Breast epithelium (tissue), 4 donors: Measurements from ENCODE around the gene CLCNKA. TPM values are rescaled to one million over a fixed set of nuclear protein-coding genes. Genes with fewer than 3 reads are reported as not detected.

Experiments used
- DNase-seq, 2 donors: peaks; one replicate each; pipeline ENCODE4 v3.0.0-alpha.2; 2019; ENCODE audit warnings: low spot score in 2 of 2
- H3K27ac ChIP-seq, 2 donors: fragments of 200-600 bp; sonication (generic) in 1 of 2; one replicate each; pipeline ENCODE4 v1.5.1; 2016 to 2019; ENCODE audit warnings: mild to moderate bottlenecking in 1 of 2
- H3K27me3 ChIP-seq, 2 donors: fragments of 200-600 bp; sonication (generic) in 1 of 2; one replicate each; pipeline versions ENCODE4 v1.5.1 to v1.6.0; 2017 to 2019; ENCODE audit warnings: control low read depth in 1 of 2, mild to moderate bottlenecking in 1 of 2
- H3K36me3 ChIP-seq: fragments of 200-600 bp; one replicate; pipeline ENCODE4 v1.5.1; 2019
- H3K4me1 ChIP-seq, 2 donors: fragments of 200-600 bp; sonication (generic); one replicate each; pipeline ENCODE4 v1.5.1; 2016 to 2019; ENCODE audit warnings: control low read depth in 1 of 2
- H3K4me3 ChIP-seq, 3 donors: fragments of 200-600 bp; sonication (generic); 1 replicate in 2 of 3; 2 replicates in 1 of 3; pipeline ENCODE4 v1.5.1; 2016 to 2019; ENCODE audit warnings: mild to moderate bottlenecking in 3 of 3, moderate library complexity in 2 of 3
- H3K9me3 ChIP-seq, 2 donors: fragments of 200-600 bp; sonication (generic) in 1 of 2; one replicate each; pipeline ENCODE4 v1.5.1; 2016 to 2019; ENCODE audit warnings: control low read depth in 1 of 2
- POLR2A ChIP-seq: fragments of 450-650 bp; IDR thresholded peaks from one replicate; pipeline ENCODE4 v1.6.1; 2016; ENCODE audit warnings: antibody characterized with exemption, mild to moderate bottlenecking, moderate library complexity
- POLR2AphosphoS5 ChIP-seq, 3 donors: sonication (generic); formaldehyde crosslinking; IDR thresholded peaks; one replicate each; pipeline ENCODE4 v1.6.1; 2017; ENCODE audit warnings: antibody characterized with exemption in 3 of 3
- intact Hi-C: fragments of 100-400 bp; cut with DNase I; formaldehyde crosslinking; loops from one replicate; pipeline ENCODE4 v1.15.1; 2023; ENCODE audit warnings: low total_unique reads
- total RNA-seq, 3 donors: library from RNA; depleted of rRNA; stranded (reverse); fragments of >200 nt; gene quantifications; one replicate each; pipeline ENCODE4 v1.1.0, GENCODE V29; 2016
- TF ChIP-seq, protein P1 (sequence below), 3 donors: fragments of 450-650 bp; IDR thresholded peaks; one replicate each; pipeline ENCODE4 v1.5.1; 2016 to 2017; ENCODE audit warnings: antibody characterized with exemption in 3 of 3, mild to moderate bottlenecking in 3 of 3, moderate library complexity in 3 of 3

Gene CLCNKA
- total RNA-seq, 3 donors from 2014 or later, result 0.33 to 1.1 (median 0.73) TPM

DNA sequence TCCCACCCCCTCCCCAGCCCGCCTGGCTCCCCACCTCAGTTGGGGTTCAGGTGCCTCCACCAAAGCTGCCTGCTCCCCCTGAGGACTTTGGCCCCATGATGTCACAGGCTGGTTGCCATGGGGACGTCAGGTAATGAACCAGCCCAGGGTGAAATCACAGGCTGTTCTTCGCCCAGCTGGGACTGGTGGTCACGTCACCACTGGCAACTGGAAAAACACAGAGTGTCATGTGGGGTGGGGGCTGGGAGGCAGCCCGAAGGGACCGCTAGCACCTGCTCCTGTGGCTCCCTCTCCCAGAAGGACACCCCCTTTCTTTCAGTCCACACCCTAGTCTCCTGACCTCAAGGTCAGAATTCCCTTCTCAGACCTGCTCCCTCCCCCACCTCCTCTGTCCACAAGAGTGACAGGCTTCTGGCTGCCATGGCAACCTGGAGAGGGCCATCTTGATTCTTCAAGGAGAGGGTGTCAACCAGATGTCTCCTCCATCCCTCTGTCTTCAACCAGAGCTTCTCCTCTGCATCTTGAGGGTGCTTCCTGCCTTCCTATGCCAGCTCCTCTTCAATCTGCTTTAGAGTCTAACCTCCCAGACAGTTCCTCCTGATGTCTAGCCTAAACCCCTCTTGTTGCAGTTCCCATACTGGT, 45.4 kb downstream of the CLCNKA start:
- TF ChIP-seq POLR2AphosphoS5 (IDR thresholded peaks at IDR 0.05) (no peak), POLR2A (no peak)
- TF ChIP-seq, protein P1, sequence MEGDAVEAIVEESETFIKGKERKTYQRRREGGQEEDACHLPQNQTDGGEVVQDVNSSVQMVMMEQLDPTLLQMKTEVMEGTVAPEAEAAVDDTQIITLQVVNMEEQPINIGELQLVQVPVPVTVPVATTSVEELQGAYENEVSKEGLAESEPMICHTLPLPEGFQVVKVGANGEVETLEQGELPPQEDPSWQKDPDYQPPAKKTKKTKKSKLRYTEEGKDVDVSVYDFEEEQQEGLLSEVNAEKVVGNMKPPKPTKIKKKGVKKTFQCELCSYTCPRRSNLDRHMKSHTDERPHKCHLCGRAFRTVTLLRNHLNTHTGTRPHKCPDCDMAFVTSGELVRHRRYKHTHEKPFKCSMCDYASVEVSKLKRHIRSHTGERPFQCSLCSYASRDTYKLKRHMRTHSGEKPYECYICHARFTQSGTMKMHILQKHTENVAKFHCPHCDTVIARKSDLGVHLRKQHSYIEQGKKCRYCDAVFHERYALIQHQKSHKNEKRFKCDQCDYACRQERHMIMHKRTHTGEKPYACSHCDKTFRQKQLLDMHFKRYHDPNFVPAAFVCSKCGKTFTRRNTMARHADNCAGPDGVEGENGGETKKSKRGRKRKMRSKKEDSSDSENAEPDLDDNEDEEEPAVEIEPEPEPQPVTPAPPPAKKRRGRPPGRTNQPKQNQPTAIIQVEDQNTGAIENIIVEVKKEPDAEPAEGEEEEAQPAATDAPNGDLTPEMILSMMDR (IDR thresholded peaks at IDR 0.05), result no peak
- H3K4me3 ChIP-seq, result no peak overlapping the region
- DNase-seq, result no peak
- intact Hi-C loops, result no loop called here
- peaks cover 0 to 7% of the 10 kb centered on the region in 2 donors for H3K4me1 ChIP-seq
- no peaks in the 10 kb centered on the region for H3K27me3 ChIP-seq
- no peaks in the 10 kb centered on the region for H3K36me3 ChIP-seq
- H3K27ac ChIP-seq, result no peak overlapping the region
- H3K9me3 ChIP-seq, result no peaks in the 10 kb centered on the region

DNA sequence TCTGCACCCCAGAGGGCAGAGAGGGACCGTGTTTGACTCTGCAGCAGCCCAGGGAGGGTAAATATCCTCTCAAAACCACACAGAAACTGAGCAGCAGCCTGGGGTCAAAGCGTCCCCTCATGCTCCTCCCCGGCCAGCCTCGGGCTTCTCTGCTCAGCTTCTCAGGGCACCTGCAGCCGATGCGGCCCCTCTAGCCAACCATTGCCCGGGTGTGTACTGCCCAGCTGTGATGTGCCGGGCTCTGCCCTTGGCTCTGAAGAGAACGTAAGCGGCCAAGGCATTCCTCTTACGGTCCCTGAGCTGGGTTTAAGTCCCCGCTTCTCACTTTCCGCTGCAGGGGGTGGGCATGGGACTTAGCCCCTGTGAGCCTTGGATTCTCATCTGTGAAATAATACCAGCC, 46.1 kb downstream of the CLCNKA start:
- H3K4me1 ChIP-seq, result peaks cover 0 to 7% of the 10 kb centered on the region in 2 donors
- no peaks in the 10 kb centered on the region for H3K27me3 ChIP-seq
- H3K9me3 ChIP-seq, result no peaks in the 10 kb centered on the region
- TF ChIP-seq, protein P1 (IDR thresholded peaks at IDR 0.05), result no peak
- TF ChIP-seq POLR2A (no peak), POLR2AphosphoS5 (IDR thresholded peaks at IDR 0.05) (no peak)
- no peak overlapping the region for H3K4me3 ChIP-seq
- H3K36me3 ChIP-seq, result no peaks in the 10 kb centered on the region
- H3K27ac ChIP-seq, result no peak overlapping the region
- intact Hi-C loops, result no loop called here
- DNase-seq, result no peak

- Histone ChIP-seq H3K9me3 (no peaks in the 10 kb centered on the region), H3K27me3 (no peaks in the 10 kb centered on the region), H3K4me3 (no peak overlapping the region), H3K27ac (peak overlapping the region in 1 of 2 donors; percentile 19), H3K36me3 (no peaks in the 10 kb centered on the region), H3K4me1 (peaks cover 3 to 7% of the 10 kb centered on the region in 2 donors)
- intact Hi-C loops, result no loop called here
- DNase-seq, result no peak
- TF ChIP-seq POLR2A, result no peak
- TF ChIP-seq POLR2AphosphoS5 (IDR thresholded peaks at IDR 0.05), result no peak
- TF ChIP-seq, protein P1 (IDR thresholded peaks at IDR 0.05), result no peak
Observed at GRCh38 chr1:16068356-16069270, 46.8 kb downstream of the CLCNKA start.

- Histone ChIP-seq H3K4me3 (no peak overlapping the region), H3K27me3 (no peaks in the 10 kb centered on the region), H3K27ac (no peak overlapping the region), H3K9me3 (no peaks in the 10 kb centered on the region), H3K36me3 (no peaks in the 10 kb centered on the region), H3K4me1 (peaks cover 7 to 10% of the 10 kb centered on the region in 2 donors)
- intact Hi-C loops, result no loop called here
- TF ChIP-seq, protein P1 (IDR thresholded peaks at IDR 0.05), result no peak
- TF ChIP-seq POLR2A, result no peak
- TF ChIP-seq POLR2AphosphoS5 (IDR thresholded peaks at IDR 0.05), result no peak
- DNase-seq, result no peak
Observed at GRCh38 chr1:16070640-16071355, 49.0 kb downstream of the CLCNKA start.
